Measurements from ENCODE around the gene ANKRD13A.

Gene ANKRD13A

GRCh38 chr12:110074089-110074488, 74.9 kb downstream of the ANKRD13A start:
- Histone ChIP-seq H3K4me1 (0 out of 2 replicates have a peak, but pooled peaks cover 4% of the 10 kb centered on the region), H3K9me3 (no peaks in the 10 kb centered on the region), H3K27me3 (no peaks in the 10 kb centered on the region), H3K4me3 (ENCODE audit: low read depth, low read length) (no peak overlapping the region), H3K36me3 (no peaks in the 10 kb centered on the region)
- TF ChIP-seq, protein P1, sequence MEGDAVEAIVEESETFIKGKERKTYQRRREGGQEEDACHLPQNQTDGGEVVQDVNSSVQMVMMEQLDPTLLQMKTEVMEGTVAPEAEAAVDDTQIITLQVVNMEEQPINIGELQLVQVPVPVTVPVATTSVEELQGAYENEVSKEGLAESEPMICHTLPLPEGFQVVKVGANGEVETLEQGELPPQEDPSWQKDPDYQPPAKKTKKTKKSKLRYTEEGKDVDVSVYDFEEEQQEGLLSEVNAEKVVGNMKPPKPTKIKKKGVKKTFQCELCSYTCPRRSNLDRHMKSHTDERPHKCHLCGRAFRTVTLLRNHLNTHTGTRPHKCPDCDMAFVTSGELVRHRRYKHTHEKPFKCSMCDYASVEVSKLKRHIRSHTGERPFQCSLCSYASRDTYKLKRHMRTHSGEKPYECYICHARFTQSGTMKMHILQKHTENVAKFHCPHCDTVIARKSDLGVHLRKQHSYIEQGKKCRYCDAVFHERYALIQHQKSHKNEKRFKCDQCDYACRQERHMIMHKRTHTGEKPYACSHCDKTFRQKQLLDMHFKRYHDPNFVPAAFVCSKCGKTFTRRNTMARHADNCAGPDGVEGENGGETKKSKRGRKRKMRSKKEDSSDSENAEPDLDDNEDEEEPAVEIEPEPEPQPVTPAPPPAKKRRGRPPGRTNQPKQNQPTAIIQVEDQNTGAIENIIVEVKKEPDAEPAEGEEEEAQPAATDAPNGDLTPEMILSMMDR (IDR thresholded peaks at IDR 0.05; ENCODE audit: low read depth, low read length), result no peak
- DNase-seq, result no peak

DNA sequence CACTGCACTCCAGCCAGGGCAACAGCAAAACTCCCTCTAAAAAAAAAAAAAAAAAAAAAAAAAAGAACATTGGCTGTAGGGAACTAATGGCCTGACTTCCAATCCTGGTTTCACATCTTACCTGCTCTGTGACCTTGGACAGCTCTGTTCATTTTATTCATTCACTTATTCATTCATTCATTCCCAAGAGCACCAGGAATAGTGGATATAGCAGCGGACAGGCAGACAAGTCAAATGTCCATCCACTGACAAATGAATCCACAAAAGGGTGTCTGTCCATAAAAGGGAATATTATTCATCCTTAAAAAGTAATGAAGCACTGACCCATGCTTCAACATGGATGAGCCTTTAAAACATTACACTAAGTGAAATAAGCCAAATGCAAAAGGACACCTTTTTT, 76.7 kb downstream of the ANKRD13A start:
- Histone ChIP-seq H3K9me3 (no peaks in the 10 kb centered on the region), H3K4me3 (ENCODE audit: low read depth, low read length) (no peak overlapping the region), H3K36me3 (no peaks in the 10 kb centered on the region), H3K4me1 (0 out of 2 replicates have a peak, but pooled peaks cover 4% of the 10 kb centered on the region), H3K27me3 (no peaks in the 10 kb centered on the region)
- TF ChIP-seq, protein P1 (IDR thresholded peaks at IDR 0.05; ENCODE audit: low read depth, low read length), result no peak
- DNase-seq, result no peak

DNA sequence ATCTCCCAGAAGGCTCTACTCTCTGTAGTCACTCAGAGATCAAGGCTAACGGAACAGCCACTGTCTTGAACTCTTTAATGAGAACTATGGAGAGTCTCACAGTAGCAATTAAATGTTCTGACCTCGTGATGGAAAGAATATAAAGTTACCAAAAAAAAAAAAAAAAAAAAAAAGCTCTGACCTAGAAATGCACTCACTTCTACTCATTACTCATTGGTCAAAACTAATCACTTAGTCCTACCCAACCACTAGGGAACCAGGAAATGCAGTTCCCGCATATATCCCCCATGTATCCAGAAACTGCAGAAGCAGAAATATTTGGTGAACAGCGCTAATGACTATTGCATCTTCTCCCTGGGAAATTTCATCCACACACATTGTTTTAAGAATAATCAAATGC, 78.6 kb downstream of the ANKRD13A start:
- no peak for DNase-seq

GRCh38 chr12:110079477-110080400, 80.5 kb downstream of the ANKRD13A start:
- DNase-seq, result no peak
- TF ChIP-seq, protein P1 (IDR thresholded peaks at IDR 0.05; ENCODE audit: low read depth, low read length), result no peak
- Histone ChIP-seq H3K4me3 (ENCODE audit: low read depth, low read length) (no peak overlapping the region), H3K36me3 (no peaks in the 10 kb centered on the region), H3K4me1 (no peaks in the 10 kb centered on the region), H3K27me3 (no peaks in the 10 kb centered on the region), H3K9me3 (no peaks in the 10 kb centered on the region)

More for the DNA sequence above, 78.6 kb downstream of the ANKRD13A start:
- H3K4me3 ChIP-seq (ENCODE audit: low read depth, low read length), result no peak overlapping the region
- no peaks in the 10 kb centered on the region for H3K36me3 ChIP-seq
- H3K9me3 ChIP-seq, result no peaks in the 10 kb centered on the region
- TF ChIP-seq, protein P1 (IDR thresholded peaks at IDR 0.05; ENCODE audit: low read depth, low read length), result no peak
- H3K4me1 ChIP-seq, result 0 out of 2 replicates have a peak, but pooled peaks cover 4% of the 10 kb centered on the region
- no peaks in the 10 kb centered on the region for H3K27me3 ChIP-seq

DNA sequence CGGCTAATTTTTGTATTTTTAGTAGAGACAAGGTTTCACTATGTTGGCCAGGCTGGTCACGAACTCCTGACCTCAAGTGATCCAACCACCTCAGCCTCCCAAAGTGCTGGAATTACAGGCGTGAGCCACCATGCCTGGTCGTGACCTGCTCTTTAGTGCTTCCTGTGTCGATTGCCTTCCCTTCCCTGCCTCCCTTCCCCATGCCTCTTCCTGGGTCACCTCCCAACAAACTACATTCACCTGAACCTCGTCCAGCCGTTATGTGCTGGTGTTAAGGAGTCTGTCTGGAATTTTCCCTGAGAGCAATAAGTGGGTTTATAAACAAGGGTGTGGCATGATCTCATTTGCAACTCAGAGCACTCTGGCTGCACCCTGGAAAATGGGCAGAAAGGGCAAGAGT, 81.2 kb downstream of the ANKRD13A start:
- Histone ChIP-seq H3K9me3 (no peaks in the 10 kb centered on the region), H3K27me3 (no peaks in the 10 kb centered on the region), H3K36me3 (no peaks in the 10 kb centered on the region), H3K4me1 (no peaks in the 10 kb centered on the region), H3K4me3 (ENCODE audit: low read depth, low read length) (no peak overlapping the region)
- no peak for DNase-seq
- TF ChIP-seq, protein P1 (IDR thresholded peaks at IDR 0.05; ENCODE audit: low read depth, low read length), result no peak
